WTC11 (cell line): ENCODE results near the gene NAV2. TPM values are rescaled to one million over a fixed set of nuclear protein-coding genes. Genes with fewer than 3 reads are reported as not detected.

Experiments used
- ATAC-seq: fragments of 200-7000 bp; cut with Tn5 transposase; 2 replicates; pipeline ENCODE4 v1.10.0; 2021; ENCODE audit warnings: mild to moderate bottlenecking, moderate library complexity
- CTCF ChIA-PET: fragments of 300-600 bp; sonication (Branson Sonifier 250); formaldehyde crosslinking; loops from one replicate; lab custom pipeline; 2021; ENCODE audit warnings: antibody characterized with exemption; lab: Charles Lee
- POLR2A ChIA-PET: fragments of 350-600 bp; sonication (Branson Sonifier 250); formaldehyde crosslinking; loops from one replicate; lab custom pipeline; 2021; ENCODE audit warnings: antibody characterized with exemption; lab: Charles Lee
- DNase-seq: peaks from one replicate; pipeline ENCODE4 v3.0.0; 2021; ENCODE audit warnings: low spot score
- H3K27ac Mint-ChIP-seq: 2 replicates; pipeline ENCODE4 v1.8.0; 2021; ENCODE audit warnings: mixed read lengths
- H3K27me3 Mint-ChIP-seq: 2 replicates; pipeline ENCODE4 v1.8.0; 2021; ENCODE audit warnings: low read depth, mild to moderate bottlenecking, moderate library complexity, mixed read lengths
- H3K36me3 Mint-ChIP-seq: 2 replicates; pipeline ENCODE4 v1.8.0; 2021; ENCODE audit warnings: mixed read lengths
- H3K4me1 Mint-ChIP-seq: 2 replicates; pipeline ENCODE4 v1.8.0; 2022; ENCODE audit warnings: mixed read lengths
- H3K4me3 Mint-ChIP-seq: 2 replicates; pipeline ENCODE4 v1.8.0; 2021; ENCODE audit warnings: mild to moderate bottlenecking, moderate library complexity, mixed read lengths
- H3K9me3 Mint-ChIP-seq: 2 replicates; pipeline ENCODE4 v1.8.0; 2021; ENCODE audit warnings: mixed read lengths
- ATF1 ChIP-seq: sonication (generic); formaldehyde crosslinking; IDR thresholded peaks from 2 replicates; pipeline ENCODE4 v1.8.1; 2023; ENCODE audit warnings: mild to moderate bottlenecking, moderate library complexity, missing genetic modification reagents
- CREB1 ChIP-seq: sonication (generic); formaldehyde crosslinking; IDR thresholded peaks from 2 replicates; pipeline ENCODE4 v1.8.0; 2023; ENCODE audit warnings: mild to moderate bottlenecking, missing genetic modification reagents
- ESRRA ChIP-seq: sonication (generic); formaldehyde crosslinking; IDR thresholded peaks from 2 replicates; pipeline ENCODE4 v1.8.1; 2022; ENCODE audit warnings: mild to moderate bottlenecking, missing genetic modification reagents, borderline replicate concordance
- KAT7 ChIP-seq: sonication (generic); formaldehyde crosslinking; IDR thresholded peaks from 2 replicates; pipeline ENCODE4 v1.8.1; 2023; ENCODE audit warnings: missing genetic modification reagents, mild to moderate bottlenecking, borderline replicate concordance
- MYBL2 ChIP-seq: sonication (generic); formaldehyde crosslinking; IDR thresholded peaks from 2 replicates; pipeline ENCODE4 v1.8.1; 2023; ENCODE audit warnings: mild to moderate bottlenecking, moderate library complexity, missing genetic modification reagents
- NFYB ChIP-seq: sonication (generic); formaldehyde crosslinking; conservative IDR thresholded peaks from 2 replicates; pipeline ENCODE4 v1.8.0; 2022; ENCODE audit warnings: low read depth, missing genetic modification reagents
- RELA ChIP-seq: sonication (generic); formaldehyde crosslinking; IDR thresholded peaks from 2 replicates; pipeline ENCODE4 v1.8.1; 2022; ENCODE audit warnings: missing genetic modification reagents, mild to moderate bottlenecking, borderline replicate concordance
- SMAD4 ChIP-seq: sonication (generic); formaldehyde crosslinking; IDR thresholded peaks from 2 replicates; pipeline ENCODE4 v1.8.0; 2022; ENCODE audit warnings: mild to moderate bottlenecking, missing genetic modification reagents
- SP1 ChIP-seq: sonication (generic); formaldehyde crosslinking; conservative IDR thresholded peaks from 2 replicates; pipeline ENCODE4 v1.8.1; 2022; ENCODE audit warnings: missing genetic modification reagents
- ZNF263 ChIP-seq: sonication (generic); formaldehyde crosslinking; IDR thresholded peaks from 2 replicates; pipeline ENCODE4 v1.8.1; 2022; ENCODE audit warnings: low read depth, mild to moderate bottlenecking, moderate library complexity, missing genetic modification reagents
- ZNF317 ChIP-seq: sonication (generic); formaldehyde crosslinking; IDR thresholded peaks from 2 replicates; pipeline ENCODE4 v1.8.1; 2023; ENCODE audit warnings: low read depth, mild to moderate bottlenecking, moderate library complexity, missing genetic modification reagents, borderline replicate concordance
- ZNF396 ChIP-seq: fragments of 250-450 bp; sonication (Bioruptor Pico); IDR thresholded peaks from 2 replicates; pipeline ENCODE4 v1.8.0; 2021; ENCODE audit warnings: mild to moderate bottlenecking, moderate library complexity, borderline replicate concordance
- ZNF423 ChIP-seq: fragments of 250-450 bp; sonication (Bioruptor Pico); IDR thresholded peaks from 2 replicates; pipeline ENCODE4 v2.1.2; 2022; ENCODE audit warnings: mild to moderate bottlenecking, moderate library complexity
- total RNA-seq: library from RNA; stranded (reverse); gene quantifications from 3 replicates; pipeline ENCODE4 v1.2.3, GENCODE V29; 2021
- TF ChIP-seq, protein P1 (sequence below): sonication (generic); formaldehyde crosslinking; IDR thresholded peaks from 2 replicates; pipeline ENCODE4 v1.8.0; 2022; ENCODE audit warnings: mild to moderate bottlenecking, missing genetic modification reagents
- TF ChIP-seq, protein P2 (sequence below): sonication (generic); formaldehyde crosslinking; IDR thresholded peaks from 2 replicates; pipeline ENCODE4 v1.8.1; 2023; ENCODE audit warnings: mild to moderate bottlenecking, missing genetic modification reagents
- TF ChIP-seq, protein P3 (sequence below): sonication (generic); formaldehyde crosslinking; IDR thresholded peaks from 2 replicates; pipeline ENCODE4 v1.8.1; 2022; ENCODE audit warnings: mild to moderate bottlenecking, moderate library complexity, missing genetic modification reagents
- TF ChIP-seq, protein P4 (sequence below): sonication (generic); formaldehyde crosslinking; IDR thresholded peaks from 2 replicates; pipeline ENCODE4 v1.8.1; 2022; ENCODE audit warnings: low read depth, mild to moderate bottlenecking, moderate library complexity, missing genetic modification reagents, borderline replicate concordance
- TF ChIP-seq, protein P5 (sequence below): sonication (generic); formaldehyde crosslinking; IDR thresholded peaks from 2 replicates; pipeline ENCODE4 v1.8.1; 2022; ENCODE audit warnings: mild to moderate bottlenecking, missing genetic modification reagents, moderate library complexity, borderline replicate concordance
- TF ChIP-seq, protein P6 (sequence below): sonication (generic); formaldehyde crosslinking; IDR thresholded peaks from 2 replicates; pipeline ENCODE4 v1.8.0; 2023; ENCODE audit warnings: missing genetic modification reagents, mild to moderate bottlenecking, borderline replicate concordance

The NAV2 gene
- total RNA-seq, 1 experiment from 2014 or later = 42.8 TPM

DNA sequence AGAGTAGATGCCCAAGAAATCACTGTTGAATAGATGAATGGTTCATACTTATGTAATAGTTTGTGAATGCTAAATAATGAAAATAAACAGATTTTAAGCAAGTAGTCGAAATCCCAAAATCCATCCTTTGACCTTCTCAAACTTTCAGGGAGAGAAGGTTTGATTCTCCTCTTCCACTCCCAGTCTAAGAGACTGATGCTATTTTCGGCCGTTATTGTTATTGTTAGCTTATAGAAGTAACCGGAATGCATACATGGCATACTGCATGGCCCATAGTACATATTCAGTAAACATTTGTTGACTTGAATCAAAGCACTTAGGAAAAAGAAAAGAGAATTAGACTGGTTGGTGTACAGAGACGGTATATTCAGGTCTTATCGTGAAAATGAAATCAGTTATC, 76.6 kb downstream of the NAV2 start (continued):
- no peak for TF ChIP-seq NFYB (CRISPR knock-in tag)
- TF ChIP-seq MYBL2 (CRISPR knock-in tag) = no peak
- TF ChIP-seq ZNF423 (CRISPR knock-in tag) = no peak
- no peak for TF ChIP-seq CREB1 (CRISPR knock-in tag)
- TF ChIP-seq SP1 = no peak

DNA sequence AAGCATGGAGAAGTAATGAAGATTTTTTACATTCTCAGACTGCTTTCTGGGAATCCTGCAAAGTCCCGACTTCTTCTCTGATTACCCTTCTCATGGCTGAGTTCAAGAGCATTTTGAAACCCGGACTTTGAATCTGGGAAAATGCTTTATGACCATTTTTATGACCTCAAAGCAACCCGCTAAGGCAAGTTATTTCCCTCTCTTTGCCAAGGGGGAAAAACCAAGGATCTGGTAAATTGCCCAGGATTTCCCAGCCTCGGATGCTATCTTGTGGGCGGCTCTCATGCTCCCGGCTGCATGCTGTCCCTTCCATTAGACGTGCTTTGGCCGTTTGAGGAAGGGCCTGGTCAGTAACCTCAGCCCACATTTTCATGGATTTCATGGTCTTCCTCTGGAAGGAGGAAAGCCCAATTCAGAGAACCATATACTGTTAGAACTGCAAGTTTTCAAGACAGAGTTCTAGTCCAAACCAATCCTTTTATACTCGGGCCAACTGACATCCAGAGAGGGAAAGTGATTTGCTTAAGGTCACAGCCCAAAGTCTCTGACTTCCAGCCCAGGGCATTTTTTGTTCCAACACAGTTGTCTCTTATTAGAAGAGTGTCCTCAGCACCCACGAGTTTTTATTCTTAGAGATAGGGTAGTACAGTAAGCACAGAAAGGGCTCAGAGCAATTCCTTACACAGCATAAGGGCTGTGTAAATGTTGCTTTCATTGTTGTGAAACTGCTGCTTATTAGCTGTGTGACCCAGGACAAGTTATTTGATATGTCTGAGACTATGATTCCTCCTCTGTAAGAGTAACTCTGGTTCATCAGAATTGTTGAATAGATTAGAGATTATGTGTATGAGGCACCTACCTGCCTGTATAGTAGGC, 77.4 kb downstream of the NAV2 start:
- ChIA-PET CTCF (interaction anchor here (1.1 to 3.3 kb wide), 5 partner anchors 10 to 232 kb away, joined by 3 to 20 read pairs (median 8); no protein-coding TSS in a partner anchor), POLR2A (no interaction called here)
- DNase-seq (no peak), ATAC-seq (no peak)
- Mint-ChIP-seq H3K4me1 (peaks cover 53% of the 10 kb centered on the region), H3K9me3 (no peaks in the 10 kb centered on the region), H3K36me3 (no peaks in the 10 kb centered on the region), H3K27ac (peak overlapping the region; percentile 16; the same call in 1 of the 2 replicates), H3K4me3 (no peak overlapping the region), H3K27me3 (no peaks in the 10 kb centered on the region; the same call in 1 of the 2 replicates)
- TF ChIP-seq, protein P1, sequence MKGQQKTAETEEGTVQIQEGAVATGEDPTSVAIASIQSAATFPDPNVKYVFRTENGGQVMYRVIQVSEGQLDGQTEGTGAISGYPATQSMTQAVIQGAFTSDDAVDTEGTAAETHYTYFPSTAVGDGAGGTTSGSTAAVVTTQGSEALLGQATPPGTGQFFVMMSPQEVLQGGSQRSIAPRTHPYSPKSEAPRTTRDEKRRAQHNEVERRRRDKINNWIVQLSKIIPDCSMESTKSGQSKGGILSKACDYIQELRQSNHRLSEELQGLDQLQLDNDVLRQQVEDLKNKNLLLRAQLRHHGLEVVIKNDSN (CRISPR knock-in tag) = no peak
- TF ChIP-seq SMAD4 (CRISPR knock-in tag) = no peak
- TF ChIP-seq RELA = no peak
- no peak for TF ChIP-seq ATF1
- TF ChIP-seq, protein P2, sequence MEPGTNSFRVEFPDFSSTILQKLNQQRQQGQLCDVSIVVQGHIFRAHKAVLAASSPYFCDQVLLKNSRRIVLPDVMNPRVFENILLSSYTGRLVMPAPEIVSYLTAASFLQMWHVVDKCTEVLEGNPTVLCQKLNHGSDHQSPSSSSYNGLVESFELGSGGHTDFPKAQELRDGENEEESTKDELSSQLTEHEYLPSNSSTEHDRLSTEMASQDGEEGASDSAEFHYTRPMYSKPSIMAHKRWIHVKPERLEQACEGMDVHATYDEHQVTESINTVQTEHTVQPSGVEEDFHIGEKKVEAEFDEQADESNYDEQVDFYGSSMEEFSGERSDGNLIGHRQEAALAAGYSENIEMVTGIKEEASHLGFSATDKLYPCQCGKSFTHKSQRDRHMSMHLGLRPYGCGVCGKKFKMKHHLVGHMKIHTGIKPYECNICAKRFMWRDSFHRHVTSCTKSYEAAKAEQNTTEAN (CRISPR knock-in tag) = no peak
- no peak for TF ChIP-seq ZNF263 (CRISPR knock-in tag)
- TF ChIP-seq, protein P3, sequence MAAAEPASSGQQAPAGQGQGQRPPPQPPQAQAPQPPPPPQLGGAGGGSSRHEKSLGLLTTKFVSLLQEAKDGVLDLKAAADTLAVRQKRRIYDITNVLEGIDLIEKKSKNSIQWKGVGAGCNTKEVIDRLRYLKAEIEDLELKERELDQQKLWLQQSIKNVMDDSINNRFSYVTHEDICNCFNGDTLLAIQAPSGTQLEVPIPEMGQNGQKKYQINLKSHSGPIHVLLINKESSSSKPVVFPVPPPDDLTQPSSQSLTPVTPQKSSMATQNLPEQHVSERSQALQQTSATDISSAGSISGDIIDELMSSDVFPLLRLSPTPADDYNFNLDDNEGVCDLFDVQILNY = no peak
- TF ChIP-seq, protein P4, sequence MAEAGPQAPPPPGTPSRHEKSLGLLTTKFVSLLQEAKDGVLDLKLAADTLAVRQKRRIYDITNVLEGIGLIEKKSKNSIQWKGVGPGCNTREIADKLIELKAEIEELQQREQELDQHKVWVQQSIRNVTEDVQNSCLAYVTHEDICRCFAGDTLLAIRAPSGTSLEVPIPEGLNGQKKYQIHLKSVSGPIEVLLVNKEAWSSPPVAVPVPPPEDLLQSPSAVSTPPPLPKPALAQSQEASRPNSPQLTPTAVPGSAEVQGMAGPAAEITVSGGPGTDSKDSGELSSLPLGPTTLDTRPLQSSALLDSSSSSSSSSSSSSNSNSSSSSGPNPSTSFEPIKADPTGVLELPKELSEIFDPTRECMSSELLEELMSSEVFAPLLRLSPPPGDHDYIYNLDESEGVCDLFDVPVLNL (CRISPR knock-in tag) = no peak
- TF ChIP-seq ZNF317 (CRISPR knock-in tag) = no peak

DNA sequence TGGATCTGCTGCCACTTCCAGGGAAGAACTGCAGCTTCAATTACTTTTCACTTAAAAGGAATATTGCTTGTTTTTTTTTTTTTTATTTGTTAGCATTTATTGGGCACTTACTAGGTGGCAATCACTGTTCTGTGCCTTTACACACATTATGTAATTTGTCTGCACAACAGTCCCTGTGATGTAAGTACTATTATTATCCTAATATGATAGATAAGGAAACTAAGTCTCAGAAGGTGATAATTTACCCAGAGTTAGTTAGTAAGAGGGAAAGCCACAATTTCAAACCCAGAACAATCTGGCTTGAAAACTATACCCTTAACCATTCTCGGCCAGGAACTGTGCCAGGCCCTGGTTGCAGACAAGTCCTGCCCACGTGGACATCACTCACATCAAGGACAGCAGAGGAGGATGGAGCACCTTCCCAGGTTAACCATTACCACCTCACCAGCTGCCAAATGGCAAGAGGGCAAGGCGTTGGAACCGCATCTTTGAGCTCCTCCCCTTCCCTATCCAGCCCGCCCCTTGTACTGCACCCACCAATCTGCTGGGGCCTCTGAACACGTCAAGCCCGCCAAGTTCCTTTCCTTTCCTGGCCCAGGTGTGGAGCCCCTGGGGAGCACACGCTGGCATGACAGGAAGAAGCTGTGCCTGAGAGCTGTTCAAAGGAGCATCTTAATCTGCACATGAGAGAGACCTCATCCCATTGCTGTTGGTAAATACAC, 78.4 kb downstream of the NAV2 start:
- ChIA-PET POLR2A (interaction anchor here (0.6 to 1.1 kb wide), 2 partner anchors 13 to 77 kb away, joined by 3 to 6 read pairs; no protein-coding TSS in a partner anchor), CTCF (interaction anchor here (1.0 to 3.3 kb wide), 13 partner anchors 9 to 342 kb away, joined by 3 to 20 read pairs (median 5); no protein-coding TSS in a partner anchor)
- Mint-ChIP-seq H3K36me3 (no peaks in the 10 kb centered on the region), H3K27ac (0 out of 2 replicates have a peak overlapping the region, but pooled peaks have one; percentile 16), H3K27me3 (no peaks in the 10 kb centered on the region; the same call in 1 of the 2 replicates), H3K9me3 (no peaks in the 10 kb centered on the region), H3K4me1 (peaks cover 59% of the 10 kb centered on the region), H3K4me3 (no peak overlapping the region)
- DNase-seq = peak; percentile 73
- ATAC-seq = peak; percentile 99
- TF ChIP-seq ZNF396 (CRISPR knock-in tag) = no peak
- TF ChIP-seq, protein P5, sequence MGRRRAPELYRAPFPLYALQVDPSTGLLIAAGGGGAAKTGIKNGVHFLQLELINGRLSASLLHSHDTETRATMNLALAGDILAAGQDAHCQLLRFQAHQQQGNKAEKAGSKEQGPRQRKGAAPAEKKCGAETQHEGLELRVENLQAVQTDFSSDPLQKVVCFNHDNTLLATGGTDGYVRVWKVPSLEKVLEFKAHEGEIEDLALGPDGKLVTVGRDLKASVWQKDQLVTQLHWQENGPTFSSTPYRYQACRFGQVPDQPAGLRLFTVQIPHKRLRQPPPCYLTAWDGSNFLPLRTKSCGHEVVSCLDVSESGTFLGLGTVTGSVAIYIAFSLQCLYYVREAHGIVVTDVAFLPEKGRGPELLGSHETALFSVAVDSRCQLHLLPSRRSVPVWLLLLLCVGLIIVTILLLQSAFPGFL = no peak
- TF ChIP-seq KAT7 = no peak
- TF ChIP-seq, protein P4 (CRISPR knock-in tag) = no peak
- TF ChIP-seq ESRRA (CRISPR knock-in tag) = no peak
- TF ChIP-seq, protein P6, sequence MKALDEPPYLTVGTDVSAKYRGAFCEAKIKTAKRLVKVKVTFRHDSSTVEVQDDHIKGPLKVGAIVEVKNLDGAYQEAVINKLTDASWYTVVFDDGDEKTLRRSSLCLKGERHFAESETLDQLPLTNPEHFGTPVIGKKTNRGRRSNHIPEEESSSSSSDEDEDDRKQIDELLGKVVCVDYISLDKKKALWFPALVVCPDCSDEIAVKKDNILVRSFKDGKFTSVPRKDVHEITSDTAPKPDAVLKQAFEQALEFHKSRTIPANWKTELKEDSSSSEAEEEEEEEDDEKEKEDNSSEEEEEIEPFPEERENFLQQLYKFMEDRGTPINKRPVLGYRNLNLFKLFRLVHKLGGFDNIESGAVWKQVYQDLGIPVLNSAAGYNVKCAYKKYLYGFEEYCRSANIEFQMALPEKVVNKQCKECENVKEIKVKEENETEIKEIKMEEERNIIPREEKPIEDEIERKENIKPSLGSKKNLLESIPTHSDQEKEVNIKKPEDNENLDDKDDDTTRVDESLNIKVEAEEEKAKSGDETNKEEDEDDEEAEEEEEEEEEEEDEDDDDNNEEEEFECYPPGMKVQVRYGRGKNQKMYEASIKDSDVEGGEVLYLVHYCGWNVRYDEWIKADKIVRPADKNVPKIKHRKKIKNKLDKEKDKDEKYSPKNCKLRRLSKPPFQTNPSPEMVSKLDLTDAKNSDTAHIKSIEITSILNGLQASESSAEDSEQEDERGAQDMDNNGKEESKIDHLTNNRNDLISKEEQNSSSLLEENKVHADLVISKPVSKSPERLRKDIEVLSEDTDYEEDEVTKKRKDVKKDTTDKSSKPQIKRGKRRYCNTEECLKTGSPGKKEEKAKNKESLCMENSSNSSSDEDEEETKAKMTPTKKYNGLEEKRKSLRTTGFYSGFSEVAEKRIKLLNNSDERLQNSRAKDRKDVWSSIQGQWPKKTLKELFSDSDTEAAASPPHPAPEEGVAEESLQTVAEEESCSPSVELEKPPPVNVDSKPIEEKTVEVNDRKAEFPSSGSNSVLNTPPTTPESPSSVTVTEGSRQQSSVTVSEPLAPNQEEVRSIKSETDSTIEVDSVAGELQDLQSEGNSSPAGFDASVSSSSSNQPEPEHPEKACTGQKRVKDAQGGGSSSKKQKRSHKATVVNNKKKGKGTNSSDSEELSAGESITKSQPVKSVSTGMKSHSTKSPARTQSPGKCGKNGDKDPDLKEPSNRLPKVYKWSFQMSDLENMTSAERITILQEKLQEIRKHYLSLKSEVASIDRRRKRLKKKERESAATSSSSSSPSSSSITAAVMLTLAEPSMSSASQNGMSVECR (CRISPR knock-in tag) = no peak
